Small intestine (tissue), 7 donors: ENCODE results near the gene TNS3. TPM values are rescaled to one million over a fixed set of nuclear protein-coding genes. Genes with fewer than 3 reads are reported as not detected.

Experiments
- DNase-seq, 2 donors: peaks; one replicate each; pipeline versions ENCODE4 v3.0.0 to v3.0.0-alpha.2; 2013
- FAIRE-seq: peaks from 2 replicates; lab custom pipeline; 2012; peaks lifted over from hg19 to GRCh38; lab: Jason Lieb, UNC
- H3K27ac ChIP-seq, 3 donors: one replicate each; pipeline ENCODE4 v1.5.1; 2013; ENCODE audit warnings: low read length in 2 of 3, mild to moderate bottlenecking in 2 of 3, control low read depth in 1 of 3, inconsistent platforms in 1 of 3, low read depth in 1 of 3, moderate library complexity in 1 of 3
- H3K27me3 ChIP-seq, 3 donors: one replicate each; pipeline ENCODE4 v1.6.1; 2013; ENCODE audit warnings: low read length in 3 of 3, inconsistent platforms in 1 of 3; ENCODE audit not compliant: control insufficient read depth in 3 of 3, insufficient read depth in 3 of 3
- H3K36me3 ChIP-seq, 3 donors: one replicate each; pipeline ENCODE4 v1.6.1; 2013; ENCODE audit warnings: low read length in 3 of 3, inconsistent platforms in 1 of 3, low read depth in 1 of 3, mild to moderate bottlenecking in 1 of 3, moderate library complexity in 1 of 3; ENCODE audit not compliant: control insufficient read depth in 3 of 3, insufficient read depth in 2 of 3
- H3K4me1 ChIP-seq, 3 donors: one replicate each; pipeline ENCODE4 v1.6.1; 2013; ENCODE audit warnings: low read length in 2 of 3, inconsistent platforms in 1 of 3, low read depth in 1 of 3, mild to moderate bottlenecking in 1 of 3, moderate library complexity in 1 of 3; ENCODE audit not compliant: control insufficient read depth in 3 of 3, insufficient read depth in 2 of 3
- H3K4me3 ChIP-seq, 3 donors: one replicate each; pipeline ENCODE4 v1.5.1; 2013; ENCODE audit warnings: low read length in 3 of 3, control low read depth in 1 of 3, inconsistent platforms in 1 of 3, low read depth in 1 of 3, mild to moderate bottlenecking in 1 of 3, moderate library complexity in 1 of 3
- H3K9me3 ChIP-seq, 2 donors: one replicate each; pipeline ENCODE4 v1.6.1; 2013; ENCODE audit warnings: low read depth in 1 of 2, low read length in 1 of 2; ENCODE audit not compliant: control insufficient read depth in 2 of 2, insufficient read depth in 1 of 2
- WGBS, 3 donors: extraction: QIAGEN DNeasy Blood & Tissue Kit; methylation state at CpG; one replicate each; pipeline ENCODE4 v1.1.7; 2013; 5-methylcytosine and 5-hydroxymethylcytosine counted together
- polyA plus RNA-seq, 4 donors: library from polyadenylated mRNA; stranded (reverse) in 3 of 4; unstranded in 1 of 4; fragments of 200-250 nt in 3 of 4; fragments of 120-200 nt in 1 of 4; gene quantifications; one replicate each; pipeline versions ENCODE4 v1.2.1 to v1.2.3, GENCODE V29; 2013
- donor health status: healthy with polysubstance abuse.
- donor health status: control.
- donor health status: control.
- donor health status: Bipolar disorder and iron deficiency.
- donor health status: healthy.

The TNS3 gene
- polyA plus RNA-seq, 4 donors: 17.2 to 67.1 (median 27.3) TPM

GRCh38 chr7:47247132-47247531 is 334.8 kb downstream of the TNS3 start:
- FAIRE-seq: no peak
- Histone ChIP-seq H3K4me3 (no peak overlapping the region), H3K4me1 (no peaks in the 10 kb centered on the region), H3K27ac (no peak overlapping the region), H3K27me3 (no peaks in the 10 kb centered on the region), H3K9me3 (no peaks in the 10 kb centered on the region), H3K36me3 (no peaks in the 10 kb centered on the region)
- DNase-seq: no peak
- WGBS, 3 donors: 76 to 85% (median 80%) methylated on average over 5 of the region's 5 CpGs

GRCh38 chr7:47244692-47245091 is 337.2 kb downstream of the TNS3 start:
- no peak for DNase-seq
- Histone ChIP-seq H3K9me3 (no peaks in the 10 kb centered on the region), H3K27ac (no peak overlapping the region), H3K4me1 (no peaks in the 10 kb centered on the region), H3K27me3 (no peaks in the 10 kb centered on the region), H3K4me3 (no peak overlapping the region), H3K36me3 (no peaks in the 10 kb centered on the region)
- no peak for FAIRE-seq

- H3K27me3 ChIP-seq: no peaks in the 10 kb centered on the region
- no peaks in the 10 kb centered on the region for H3K9me3 ChIP-seq
- no peak for DNase-seq
- no peak overlapping the region for H3K27ac ChIP-seq
- 76 to 79% (median 77%) methylated on average over 10 of the region's 10 CpGs for WGBS, 3 donors
- FAIRE-seq: no peak
- no peaks in the 10 kb centered on the region for H3K4me1 ChIP-seq
- H3K4me3 ChIP-seq: no peak overlapping the region
- peaks cover 0 to 2% (median 0%) of the 10 kb centered on the region in 3 donors for H3K36me3 ChIP-seq
Measured at GRCh38 chr7:47241112-47242065, 340.5 kb downstream of the TNS3 start.

GRCh38 chr7:47239931-47240421 is 341.9 kb downstream of the TNS3 start:
- peaks cover 0 to 2% (median 0%) of the 10 kb centered on the region in 3 donors for H3K36me3 ChIP-seq
- no peaks in the 10 kb centered on the region for H3K27me3 ChIP-seq
- no peak overlapping the region for H3K4me3 ChIP-seq
- H3K9me3 ChIP-seq: no peaks in the 10 kb centered on the region
- WGBS, 3 donors: 74 to 88% (median 83%) methylated on average over 3 of the region's 3 CpGs
- no peak overlapping the region for H3K27ac ChIP-seq
- no peaks in the 10 kb centered on the region for H3K4me1 ChIP-seq
- DNase-seq (no peak), FAIRE-seq (no peak)

GRCh38 chr7:47239034-47239433 is 342.9 kb downstream of the TNS3 start:
- 78 to 90% (median 90%) methylated on average over 7 of the region's 7 CpGs for WGBS, 3 donors
- no peak for FAIRE-seq
- no peak for DNase-seq

GRCh38 chr7:47236480-47237129 is 345.3 kb downstream of the TNS3 start:
- no peaks in the 10 kb centered on the region for H3K9me3 ChIP-seq
- DNase-seq (no peak), FAIRE-seq (no peak)
- no peak overlapping the region for H3K4me3 ChIP-seq
- no peaks in the 10 kb centered on the region for H3K27me3 ChIP-seq
- no peaks in the 10 kb centered on the region for H3K4me1 ChIP-seq
- H3K36me3 ChIP-seq: peaks cover 0 to 2% (median 0%) of the 10 kb centered on the region in 3 donors
- WGBS, 3 donors: 66 to 68% (median 68%) methylated on average over 3 of the region's 3 CpGs
- no peak overlapping the region for H3K27ac ChIP-seq

More at GRCh38 chr7:47239034-47239433, 342.9 kb downstream of the TNS3 start:
- Histone ChIP-seq H3K4me1 (no peaks in the 10 kb centered on the region), H3K4me3 (no peak overlapping the region), H3K36me3 (peaks cover 0 to 2% (median 0%) of the 10 kb centered on the region in 3 donors), H3K27ac (peak overlapping the region in 1 of 3 donors; percentile 29), H3K9me3 (no peaks in the 10 kb centered on the region), H3K27me3 (no peaks in the 10 kb centered on the region)

GRCh38 chr7:47233996-47234395 is 347.9 kb downstream of the TNS3 start:
- WGBS, 3 donors: 66% methylated on average over 1 of the region's 1 CpG
- no peak overlapping the region for H3K4me3 ChIP-seq

GRCh38 chr7:47232751-47233412 is 349.0 kb downstream of the TNS3 start:
- no peak overlapping the region for H3K4me3 ChIP-seq
- 77 to 89% (median 79%) methylated on average over 8 of the region's 8 CpGs for WGBS, 3 donors
- no peaks in the 10 kb centered on the region for H3K4me1 ChIP-seq
- H3K9me3 ChIP-seq: no peaks in the 10 kb centered on the region
- no peaks in the 10 kb centered on the region for H3K27me3 ChIP-seq
- DNase-seq (no peak), FAIRE-seq (no peak)
- H3K27ac ChIP-seq: no peak overlapping the region
- no peaks in the 10 kb centered on the region for H3K36me3 ChIP-seq

More at GRCh38 chr7:47233996-47234395, 347.9 kb downstream of the TNS3 start:
- Histone ChIP-seq H3K36me3 (peaks cover 0 to 1% (median 0%) of the 10 kb centered on the region in 3 donors), H3K9me3 (no peaks in the 10 kb centered on the region), H3K4me1 (no peaks in the 10 kb centered on the region), H3K27ac (no peak overlapping the region), H3K27me3 (no peaks in the 10 kb centered on the region)
- DNase-seq: no peak
- no peak for FAIRE-seq
